GM18519 (cell line): ENCODE measurements around the gene NR2F2.

Experiments used
- ATAC-seq: cut with Tn5 transposase; IDR thresholded peaks from one replicate; pipeline ENCODE4 v1.9.1; 2021; ENCODE audit warnings: mild to moderate bottlenecking, moderate library complexity; ENCODE audit not compliant: unreplicated experiment, low FRiP score

NR2F2 gene

GRCh38 chr15:96330450-96331143, at the start of gene NR2F2:
TSS of gene NR2F2 (plus strand) at chr15:96330700. CDS start at chr15:96332106, 1,406 bp downstream.
- ATAC-seq, result peak; percentile 58

- no peak for ATAC-seq
Observed at GRCh38 chr15:96285305-96285704, 45.2 kb upstream of the NR2F2 start.

GRCh38 chr15:96285729-96286254, 44.7 kb upstream of the NR2F2 start:
- ATAC-seq, result no peak

- ATAC-seq, result no peak
Observed at GRCh38 chr15:96290679-96291078, 39.8 kb upstream of the NR2F2 start.

GRCh38 chr15:96292635-96293034, 37.9 kb upstream of the NR2F2 start:
- ATAC-seq, result no peak

- ATAC-seq, result no peak
Observed at GRCh38 chr15:96293441-96293840, 37.1 kb upstream of the NR2F2 start.

GRCh38 chr15:96294766-96295165, 35.7 kb upstream of the NR2F2 start:
- no peak for ATAC-seq

- no peak for ATAC-seq
Observed at GRCh38 chr15:96296264-96296663, 34.2 kb upstream of the NR2F2 start.

GRCh38 chr15:96297783-96298182, 32.7 kb upstream of the NR2F2 start:
- ATAC-seq, result no peak

GRCh38 chr15:96298217-96298616, 32.3 kb upstream of the NR2F2 start:
- ATAC-seq, result no peak

GRCh38 chr15:96300836-96301235, 29.7 kb upstream of the NR2F2 start:
- ATAC-seq, result no peak

GRCh38 chr15:96303503-96304056, 26.9 kb upstream of the NR2F2 start:
- ATAC-seq, result no peak

- no peak for ATAC-seq
Observed at GRCh38 chr15:96304839-96305238, 25.7 kb upstream of the NR2F2 start.

GRCh38 chr15:96306321-96306720, 24.2 kb upstream of the NR2F2 start:
- no peak for ATAC-seq

GRCh38 chr15:96307856-96308394, 22.6 kb upstream of the NR2F2 start:
- no peak for ATAC-seq

GRCh38 chr15:96309143-96309660, 21.3 kb upstream of the NR2F2 start:
- no peak for ATAC-seq

GRCh38 chr15:96311256-96311955, 19.1 kb upstream of the NR2F2 start:
- no peak for ATAC-seq

- ATAC-seq, result no peak
Observed at GRCh38 chr15:96311956-96312294, 18.6 kb upstream of the NR2F2 start.

- ATAC-seq, result no peak
Observed at GRCh38 chr15:96312641-96313335, 17.7 kb upstream of the NR2F2 start.

- no peak for ATAC-seq
Observed at GRCh38 chr15:96314518-96314917, 16.0 kb upstream of the NR2F2 start.

GRCh38 chr15:96314963-96315362, 15.5 kb upstream of the NR2F2 start:
- ATAC-seq, result no peak
